HEK293 (cell line): ENCODE data around the gene WNK3.
A peak's percentile ranks its signal among the peaks of the same experiment; 100 is the strongest.

ENCODE experiments used
- CTCF ChIA-PET: fragments of 350-600 bp; formaldehyde crosslinking; extraction: SDS; loops from one replicate; lab custom pipeline; 2021; ENCODE audit warnings: antibody characterized with exemption; lab: Yijun Ruan, JAX
- POLR2A ChIA-PET: fragments of 300-600 bp; formaldehyde crosslinking; extraction: SDS; loops from one replicate; lab custom pipeline; 2020; ENCODE audit warnings: antibody characterized with exemption, inconsistent platforms; lab: Yijun Ruan, JAX
- H3K27ac ChIP-seq: fragments of 200-500 bp; sonication (Bioruptor generic); 2 replicates; pipeline ENCODE4 v1.5.1; 2014; ENCODE audit warnings: low read depth, low read length, control low read depth, inconsistent platforms; ENCODE audit errors: extremely low read depth
- H3K36me3 ChIP-seq, 2 experiments: fragments of 200-500 bp in 1 of 2; sonication (Bioruptor generic) in 1 of 2; 1 replicate in 1 of 2; 2 replicates in 1 of 2; pipeline ENCODE4 v1.5.1; 2014 to 2017; ENCODE audit warnings: inconsistent platforms in 2 of 2, low read length in 2 of 2; ENCODE audit not compliant: control insufficient read depth in 2 of 2, insufficient read depth in 1 of 2
- H3K4me1 ChIP-seq: fragments of 200-500 bp; sonication (Bioruptor generic); 2 replicates; pipeline ENCODE4 v1.5.1; 2014; ENCODE audit warnings: mild to moderate bottlenecking, low read length, inconsistent platforms; ENCODE audit not compliant: control insufficient read depth, insufficient read depth
- H3K4me3 ChIP-seq: 2 replicates; pipeline ENCODE4 v1.5.1; 2011; ENCODE audit warnings: low read depth, mild to moderate bottlenecking, control low read depth, low read length, moderate library complexity
- H3K9me3 ChIP-seq: fragments of 200-500 bp; sonication (Bioruptor generic); 2 replicates; pipeline ENCODE4 v1.5.1; 2014; ENCODE audit warnings: low read depth, low read length, inconsistent platforms; ENCODE audit not compliant: control insufficient read depth, insufficient read depth
- GLIS1 ChIP-seq: fragments of 450-650 bp; formaldehyde crosslinking; IDR thresholded peaks from 2 replicates; pipeline ENCODE4 v1.5.1; 2016; ENCODE audit warnings: missing biosample characterization, missing genetic modification characterization
- KLF16 ChIP-seq: fragments of 450-650 bp; formaldehyde crosslinking; IDR thresholded peaks from 2 replicates; pipeline ENCODE4 v1.5.1; 2017; ENCODE audit warnings: missing biosample characterization, missing genetic modification characterization
- ZFHX2 ChIP-seq: fragments of 450-650 bp; formaldehyde crosslinking; conservative IDR thresholded peaks from 2 replicates; pipeline ENCODE4 v1.5.1; 2016; ENCODE audit warnings: missing biosample characterization, missing genetic modification characterization
- ZFP37 ChIP-seq: fragments of 450-650 bp; formaldehyde crosslinking; IDR thresholded peaks from 2 replicates; pipeline ENCODE4 v1.5.1; 2016; ENCODE audit warnings: missing biosample characterization, missing genetic modification characterization
- ZFP41 ChIP-seq: fragments of 450-650 bp; formaldehyde crosslinking; IDR thresholded peaks from 2 replicates; pipeline ENCODE4 v1.5.1; 2016; ENCODE audit warnings: missing biosample characterization, missing genetic modification characterization, borderline replicate concordance
- ZIC2 ChIP-seq: fragments of 450-650 bp; formaldehyde crosslinking; IDR thresholded peaks from 2 replicates; pipeline ENCODE4 v1.5.1; 2016; ENCODE audit warnings: missing biosample characterization, missing genetic modification characterization
- ZNF169 ChIP-seq: fragments of 450-650 bp; formaldehyde crosslinking; IDR thresholded peaks from 2 replicates; pipeline ENCODE4 v1.5.1; 2016; ENCODE audit warnings: missing biosample characterization, missing genetic modification characterization
- ZNF175 ChIP-seq: fragments of 450-650 bp; formaldehyde crosslinking; IDR thresholded peaks from 2 replicates; pipeline ENCODE4 v1.5.1; 2016; ENCODE audit warnings: missing biosample characterization, missing genetic modification characterization
- ZNF221 ChIP-seq: fragments of 450-650 bp; formaldehyde crosslinking; IDR thresholded peaks from 2 replicates; pipeline ENCODE4 v1.5.1; 2017; ENCODE audit warnings: missing biosample characterization, missing genetic modification characterization, borderline replicate concordance
- ZNF26 ChIP-seq: fragments of 450-650 bp; formaldehyde crosslinking; IDR thresholded peaks from 2 replicates; pipeline ENCODE4 v1.5.1; 2016; ENCODE audit warnings: missing biosample characterization, missing genetic modification characterization
- ZNF366 ChIP-seq: fragments of 450-650 bp; formaldehyde crosslinking; conservative IDR thresholded peaks from 2 replicates; pipeline ENCODE4 v1.5.1; 2016; ENCODE audit warnings: missing biosample characterization, missing genetic modification characterization
- ZNF398 ChIP-seq: fragments of 450-650 bp; formaldehyde crosslinking; IDR thresholded peaks from 2 replicates; pipeline ENCODE4 v1.5.1; 2017; ENCODE audit warnings: missing biosample characterization, missing genetic modification characterization
- ZNF510 ChIP-seq: fragments of 450-650 bp; formaldehyde crosslinking; IDR thresholded peaks from 2 replicates; pipeline ENCODE4 v1.5.1; 2018; ENCODE audit warnings: mild to moderate bottlenecking, missing genetic modification characterization, missing biosample characterization; ENCODE audit not compliant: insufficient replicate concordance
- ZNF623 ChIP-seq: fragments of 450-650 bp; formaldehyde crosslinking; IDR thresholded peaks from 2 replicates; pipeline ENCODE4 v1.5.1; 2016; ENCODE audit warnings: missing biosample characterization, missing genetic modification characterization
- ZNF707 ChIP-seq: fragments of 450-650 bp; formaldehyde crosslinking; IDR thresholded peaks from 2 replicates; pipeline ENCODE4 v1.5.1; 2016; ENCODE audit warnings: missing biosample characterization, missing genetic modification characterization
- ZNF776 ChIP-seq: fragments of 450-650 bp; formaldehyde crosslinking; IDR thresholded peaks from 2 replicates; pipeline ENCODE4 v1.5.0; 2017; ENCODE audit warnings: missing biosample characterization, missing genetic modification characterization, borderline replicate concordance
- TF ChIP-seq, protein P1 (sequence below): fragments of 450-650 bp; formaldehyde crosslinking; IDR thresholded peaks from 2 replicates; pipeline ENCODE4 v1.5.1; 2017; ENCODE audit warnings: missing biosample characterization, missing genetic modification characterization
- TF ChIP-seq, protein P2 (sequence below): fragments of 450-650 bp; formaldehyde crosslinking; IDR thresholded peaks from 2 replicates; pipeline ENCODE4 v1.5.1; 2017; ENCODE audit warnings: missing biosample characterization, missing genetic modification characterization

WNK3 gene

GRCh38 chrX:54230435-54231148, 127.3 kb downstream of the WNK3 start:
- Histone ChIP-seq H3K9me3 (no peaks in the 10 kb centered on the region; the same call in 1 of the 2 replicates), H3K36me3 (no peaks in the 10 kb centered on the region; a peak in 1 of 3 replicates), H3K27ac (no peak overlapping the region), H3K4me1 (no peaks in the 10 kb centered on the region), H3K4me3 (no peak overlapping the region)
- POLR2A ChIA-PET, result no interaction called here
- CTCF ChIA-PET, result interaction anchor here (0.6 kb wide), 1 partner anchor 265 kb away, joined by 3 read pairs; no protein-coding TSS in a partner anchor
- TF ChIP-seq ZNF366 (no peak), KLF16 (no peak), ZNF776 (tag by site-specific recombination) (no peak), ZNF221 (tag by site-specific recombination) (no peak), ZFP37 (tag by site-specific recombination) (no peak), ZNF398 (tag by site-specific recombination) (no peak), ZFHX2 (tag by site-specific recombination) (no peak), ZNF707 (tag by site-specific recombination) (no peak), ZNF175 (no peak), ZNF623 (no peak), ZNF26 (tag by site-specific recombination) (no peak), ZFP41 (tag by site-specific recombination) (no peak), ZIC2 (tag by site-specific recombination) (no peak), ZNF169 (tag by site-specific recombination) (no peak)
- TF ChIP-seq, protein P1, sequence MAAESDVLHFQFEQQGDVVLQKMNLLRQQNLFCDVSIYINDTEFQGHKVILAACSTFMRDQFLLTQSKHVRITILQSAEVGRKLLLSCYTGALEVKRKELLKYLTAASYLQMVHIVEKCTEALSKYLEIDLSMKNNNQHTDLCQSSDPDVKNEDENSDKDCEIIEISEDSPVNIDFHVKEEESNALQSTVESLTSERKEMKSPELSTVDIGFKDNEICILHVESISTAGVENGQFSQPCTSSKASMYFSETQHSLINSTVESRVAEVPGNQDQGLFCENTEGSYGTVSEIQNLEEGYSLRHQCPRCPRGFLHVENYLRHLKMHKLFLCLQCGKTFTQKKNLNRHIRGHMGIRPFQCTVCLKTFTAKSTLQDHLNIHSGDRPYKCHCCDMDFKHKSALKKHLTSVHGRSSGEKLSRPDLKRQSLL, result no peak
- TF ChIP-seq, protein P2, sequence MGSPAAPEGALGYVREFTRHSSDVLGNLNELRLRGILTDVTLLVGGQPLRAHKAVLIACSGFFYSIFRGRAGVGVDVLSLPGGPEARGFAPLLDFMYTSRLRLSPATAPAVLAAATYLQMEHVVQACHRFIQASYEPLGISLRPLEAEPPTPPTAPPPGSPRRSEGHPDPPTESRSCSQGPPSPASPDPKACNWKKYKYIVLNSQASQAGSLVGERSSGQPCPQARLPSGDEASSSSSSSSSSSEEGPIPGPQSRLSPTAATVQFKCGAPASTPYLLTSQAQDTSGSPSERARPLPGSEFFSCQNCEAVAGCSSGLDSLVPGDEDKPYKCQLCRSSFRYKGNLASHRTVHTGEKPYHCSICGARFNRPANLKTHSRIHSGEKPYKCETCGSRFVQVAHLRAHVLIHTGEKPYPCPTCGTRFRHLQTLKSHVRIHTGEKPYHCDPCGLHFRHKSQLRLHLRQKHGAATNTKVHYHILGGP (tag by site-specific recombination), result no peak

DNA sequence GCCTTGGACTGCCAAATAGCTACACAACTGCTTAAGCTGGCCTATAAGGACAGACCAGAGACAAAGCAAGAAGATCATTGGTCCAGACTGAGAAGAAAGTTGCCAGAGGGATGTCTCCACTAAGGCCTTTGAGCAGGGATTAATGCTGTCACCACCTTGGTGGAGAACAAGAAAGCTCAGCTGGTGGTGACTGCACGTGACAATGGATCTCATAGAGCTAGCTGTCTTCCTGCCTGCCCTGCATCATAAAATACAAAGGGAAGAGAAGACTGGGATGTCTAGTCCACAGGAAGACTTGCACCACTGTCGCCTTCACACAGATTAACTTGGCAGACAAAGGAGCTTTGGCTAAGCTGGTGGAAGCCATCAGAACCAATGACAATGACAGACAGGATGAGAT, 134.3 kb downstream of the WNK3 start:
- POLR2A ChIA-PET, result no interaction called here
- Histone ChIP-seq H3K36me3 (no peaks in the 10 kb centered on the region; a peak in 1 of 3 replicates), H3K9me3 (no peaks in the 10 kb centered on the region), H3K4me3 (no peak overlapping the region), H3K4me1 (no peaks in the 10 kb centered on the region), H3K27ac (no peak overlapping the region)
- TF ChIP-seq ZNF510, result no peak
- TF ChIP-seq GLIS1 (tag by site-specific recombination), result peak; percentile 29; the same call in 1 of the 2 replicates
- CTCF ChIA-PET, result interaction anchor here (0.6 kb wide), 1 partner anchor 67 kb away, joined by 3 read pairs; no protein-coding TSS in a partner anchor
